GM21528 (cell line): Measurements from ENCODE around the gene ARHGEF4.
"Not testable (repeated sequence)": the region's sequence is repeated elsewhere in the genome, so short reads cannot be mapped to it uniquely, and the experiment has no call there.

ENCODE experiments used
- ATAC-seq: cut with Tn5 transposase; IDR thresholded peaks from one replicate; pipeline ENCODE4 v1.9.1; 2021; ENCODE audit warnings: mild to moderate bottlenecking, moderate library complexity; ENCODE audit not compliant: unreplicated experiment, low FRiP score

Gene ARHGEF4

DNA sequence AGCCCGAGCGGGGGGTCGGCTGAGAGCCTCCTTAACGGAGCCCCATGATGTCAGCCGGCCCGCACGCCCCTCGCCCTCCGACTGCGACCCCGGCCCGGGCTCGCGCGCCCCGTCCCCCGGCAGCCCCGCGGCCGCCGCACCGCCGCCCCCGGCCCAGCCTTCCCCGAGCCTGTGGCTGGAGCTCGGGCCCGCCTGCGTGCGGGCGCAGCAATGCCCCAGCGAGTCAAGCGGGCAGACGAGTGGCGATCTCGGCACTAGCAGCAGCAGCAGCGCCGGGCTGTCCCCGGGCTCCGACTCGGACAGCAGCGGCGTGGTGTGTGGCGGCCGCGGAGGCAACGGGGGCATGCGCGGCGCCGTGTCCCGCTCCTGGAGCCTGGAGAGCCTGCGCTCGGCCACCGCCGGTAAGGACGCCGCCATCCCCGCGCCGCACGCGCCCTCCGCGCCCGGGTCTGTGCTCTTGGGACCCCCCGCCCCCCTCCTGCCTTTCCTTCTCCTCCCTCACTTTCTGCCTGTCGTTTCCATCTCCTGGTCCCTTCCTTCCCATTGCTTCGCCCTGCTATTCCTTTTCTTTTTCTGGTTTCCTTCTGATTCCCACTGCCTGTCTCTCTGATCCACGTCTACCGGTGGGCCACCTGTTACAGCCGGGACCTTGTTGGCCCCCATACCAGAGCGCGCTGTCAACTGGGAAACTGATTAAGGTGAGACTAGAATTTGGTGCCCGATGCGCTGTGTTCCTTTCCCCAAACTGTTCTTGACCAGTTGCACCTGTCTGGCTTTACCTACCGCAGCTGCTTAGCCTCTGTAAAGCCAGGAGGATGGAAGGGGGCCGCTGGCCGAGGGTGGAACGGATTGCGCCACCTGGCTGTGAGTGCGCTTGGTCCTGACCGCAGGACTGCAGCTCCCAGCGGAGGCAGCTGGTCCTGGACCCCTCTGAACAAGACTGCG is 127.4 kb downstream of the ARHGEF4 start:
- ATAC-seq, result no peak

- no peak for ATAC-seq
Measured at GRCh38 chr2:130964931-130965330, 128.2 kb downstream of the ARHGEF4 start.

DNA sequence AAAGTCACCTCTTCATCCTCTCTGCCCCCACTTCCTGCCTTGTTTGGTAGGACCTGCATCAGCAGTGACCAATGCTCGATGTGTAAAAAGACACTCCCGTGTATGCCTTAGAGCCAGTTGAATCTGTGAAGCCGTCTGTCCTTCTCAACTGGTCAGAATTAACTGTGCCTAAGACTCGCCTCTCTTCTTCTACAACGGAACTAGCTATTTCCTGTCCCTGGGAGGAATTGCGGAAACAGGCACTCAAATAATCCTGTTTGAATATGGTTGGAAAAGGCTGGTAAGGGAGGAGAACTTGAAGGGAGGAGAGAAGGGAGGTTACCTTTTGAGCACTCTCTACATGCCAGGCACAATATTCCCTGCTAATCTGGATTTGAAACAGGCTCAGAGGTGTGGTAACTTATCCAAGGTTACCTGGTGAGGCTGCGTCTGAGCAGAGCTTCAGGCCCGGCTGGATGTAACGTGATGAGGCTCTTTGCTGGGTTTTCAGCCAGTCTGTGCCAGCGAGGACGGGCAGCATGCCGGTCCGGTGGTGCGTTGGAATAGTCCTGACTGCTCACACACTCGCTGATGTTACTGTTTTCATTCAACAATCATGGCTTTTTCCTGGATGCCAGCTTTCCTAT is 129.5 kb downstream of the ARHGEF4 start:
- no peak for ATAC-seq

- no peak for ATAC-seq
Measured at GRCh38 chr2:130966775-130967490, 130.2 kb downstream of the ARHGEF4 start.

DNA sequence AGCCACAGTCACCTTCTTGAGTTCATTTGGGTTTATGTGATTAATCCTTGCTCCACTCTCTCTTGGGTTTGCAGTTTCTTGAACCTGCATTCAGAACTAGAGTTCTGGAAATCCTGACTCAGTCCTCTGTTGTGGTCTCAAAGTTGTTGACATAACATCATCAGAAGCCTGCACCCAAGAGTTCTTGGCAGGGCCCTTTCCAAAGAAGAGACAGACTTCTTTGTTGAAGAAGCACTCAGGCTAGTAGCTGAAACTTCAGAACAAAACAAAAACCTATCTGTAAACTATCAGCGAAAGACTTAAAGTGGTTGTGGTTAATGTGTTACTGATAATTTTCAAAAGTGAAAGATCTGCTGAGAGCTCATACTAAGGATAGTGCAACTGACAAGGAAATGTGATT is 135.7 kb downstream of the ARHGEF4 start:
- ATAC-seq, result no peak

DNA sequence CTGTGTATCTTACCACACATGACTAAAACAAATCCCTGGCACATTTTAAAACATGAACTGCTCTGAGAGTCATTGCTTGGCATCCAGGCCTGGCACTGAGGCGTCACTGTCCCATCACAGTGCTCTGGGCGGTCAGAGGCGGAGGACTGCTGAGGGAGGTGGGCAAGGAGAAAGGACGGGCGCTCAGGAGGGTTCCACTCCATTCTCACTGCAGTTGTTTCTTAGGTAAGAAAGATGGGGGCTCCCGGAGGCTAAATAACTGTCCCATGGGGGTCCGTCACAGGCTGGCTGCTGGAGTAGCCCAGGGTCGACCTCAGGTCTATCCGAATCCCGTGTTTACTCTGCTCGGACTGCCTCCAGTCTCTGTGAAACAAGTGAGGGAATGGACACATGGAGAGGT is 139.0 kb downstream of the ARHGEF4 start:
- ATAC-seq, result no peak

DNA sequence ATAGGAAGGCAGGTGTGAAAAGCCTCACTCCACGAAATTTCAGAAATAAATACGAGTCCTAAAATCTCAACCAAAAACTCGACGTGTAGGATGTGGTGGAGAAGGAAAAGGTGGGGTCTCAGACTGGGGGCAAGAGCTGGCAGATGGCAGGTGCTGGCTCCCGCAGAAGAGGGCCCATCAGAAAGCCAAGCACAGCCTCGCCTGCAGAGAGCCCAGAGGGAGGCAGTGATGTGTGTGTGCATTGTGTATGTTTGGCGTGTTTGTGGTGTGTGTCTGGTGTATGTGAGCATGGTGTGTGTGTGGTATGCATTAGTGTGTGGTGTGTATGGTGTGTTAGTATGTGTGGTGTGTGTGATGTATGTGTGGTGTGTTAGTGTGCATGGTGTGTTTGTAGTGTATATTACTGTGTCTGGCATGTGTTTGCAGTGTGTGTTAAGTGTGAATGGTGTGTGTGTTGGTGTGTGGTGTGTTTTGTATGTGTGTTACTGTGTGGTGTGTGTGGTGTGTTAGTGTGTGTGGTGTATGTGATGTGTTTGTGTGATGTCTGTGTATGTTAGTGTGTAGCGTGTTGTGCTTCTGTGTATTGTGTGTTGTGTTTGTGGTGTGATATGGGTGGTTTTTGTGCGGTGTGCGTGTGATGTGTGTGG is 140.0 kb downstream of the ARHGEF4 start:
- ATAC-seq, result no peak

- no peak for ATAC-seq
Measured at GRCh38 chr2:130977461-130978050, 140.8 kb downstream of the ARHGEF4 start.

GRCh38 chr2:130981667-130982066 is 145.0 kb downstream of the ARHGEF4 start:
- ATAC-seq, result no peak

DNA sequence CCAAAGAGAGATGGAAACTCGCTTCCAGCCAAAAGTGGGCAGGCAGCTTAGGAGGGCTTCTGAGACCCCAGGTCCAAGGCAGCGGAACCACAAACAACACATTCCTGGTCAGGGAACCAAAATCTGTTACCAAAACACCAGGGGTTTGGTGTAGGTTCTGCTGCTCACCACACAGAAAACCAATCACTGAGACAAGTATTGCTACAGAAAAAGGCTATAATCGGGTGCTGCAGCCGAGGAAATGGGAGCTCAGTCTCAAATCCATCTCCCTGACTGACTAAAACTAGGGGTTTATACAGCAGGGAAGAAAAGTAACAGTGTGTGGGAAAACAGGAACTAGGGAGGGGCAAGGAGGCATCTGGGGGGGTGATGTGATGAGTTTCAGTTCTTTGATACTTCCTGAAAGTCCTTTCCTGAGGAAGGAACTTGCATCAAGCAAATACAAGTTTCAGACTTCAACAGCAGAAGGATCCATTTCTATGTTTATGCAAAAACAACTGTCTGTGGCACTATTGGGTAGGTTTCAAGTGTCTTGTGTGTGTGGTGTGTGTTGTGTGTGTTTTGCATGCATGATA is 148.6 kb downstream of the ARHGEF4 start:
- no peak for ATAC-seq

GRCh38 chr2:130985831-130986649 is 149.3 kb downstream of the ARHGEF4 start:
- ATAC-seq, result no peak

- ATAC-seq, result no peak
Measured at GRCh38 chr2:130986890-130987493, 150.3 kb downstream of the ARHGEF4 start.

- no peak for ATAC-seq
Measured at GRCh38 chr2:130987519-130988425, 151.1 kb downstream of the ARHGEF4 start.

DNA sequence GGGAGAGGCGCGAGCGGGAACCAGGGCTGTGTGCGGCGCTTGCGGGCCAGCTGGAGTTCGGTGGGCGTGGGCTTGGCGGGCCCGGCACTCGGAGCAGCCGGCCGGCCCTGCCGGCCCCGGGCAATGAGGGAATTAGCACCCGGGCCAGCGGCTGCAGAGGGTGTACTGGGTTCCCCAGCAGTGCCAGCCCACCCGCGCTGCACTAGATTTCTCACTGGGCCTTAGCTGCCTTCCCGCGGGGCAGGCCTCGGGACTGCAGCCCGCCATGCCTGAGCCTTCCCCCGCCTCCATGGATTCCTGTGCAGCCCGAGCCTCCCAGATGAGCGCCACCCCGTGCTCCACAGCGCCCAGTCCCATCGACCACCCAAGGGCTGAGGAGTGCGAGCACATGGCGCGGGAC is 154.7 kb downstream of the ARHGEF4 start:
- not testable (repeated sequence) for ATAC-seq

GRCh38 chr2:130992003-130992402 is 155.3 kb downstream of the ARHGEF4 start:
- not testable (repeated sequence) for ATAC-seq

DNA sequence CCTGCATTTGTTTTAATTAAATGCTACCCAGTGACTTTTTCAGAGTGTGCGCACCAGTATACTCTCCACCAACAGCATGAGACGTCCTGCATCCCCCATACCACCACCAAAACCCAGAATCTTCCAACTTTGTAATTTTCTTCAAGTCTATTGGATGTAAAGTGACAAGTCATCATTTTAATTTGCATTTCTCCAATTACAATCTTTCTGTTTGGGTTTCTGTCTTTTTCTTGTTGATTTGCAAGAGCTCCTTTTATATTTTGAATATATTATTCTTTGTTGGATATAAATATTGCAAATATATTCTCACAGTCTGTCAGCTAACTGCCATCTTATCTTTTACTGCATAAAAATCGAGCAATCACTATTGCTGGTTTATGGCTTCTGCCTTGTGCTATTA is 160.0 kb downstream of the ARHGEF4 start:
- no peak for ATAC-seq

- ATAC-seq, result no peak
Measured at GRCh38 chr2:130997198-130997597, 160.5 kb downstream of the ARHGEF4 start.

GRCh38 chr2:130998561-130998960 is 161.8 kb downstream of the ARHGEF4 start:
- ATAC-seq, result no peak
